GM23338 (cell line): ENCODE results near the gene NSMCE1. TPM values are rescaled to one million over a fixed set of nuclear protein-coding genes. Genes with fewer than 3 reads are reported as not detected.

Experiments
- ATAC-seq: fragments of 200-7000 bp; cut with Tn5 transposase; 3 replicates; pipeline ENCODE4 v1.9.1; 2020
- DNase-seq: peaks from one replicate; pipeline ENCODE4 v3.0.0-alpha.2; 2015; ENCODE audit warnings: low spot score
- H2AFZ ChIP-seq: fragments of 200-600 bp; sonication (generic); 2 replicates; pipeline ENCODE4 v1.8.0; 2016; ENCODE audit warnings: antibody characterized with exemption, mild to moderate bottlenecking, moderate library complexity
- H3F3A ChIP-seq: fragments of 200-600 bp; sonication (generic); replicated peaks from 2 replicates; pipeline ENCODE4 v1.8.0; 2017; ENCODE audit warnings: antibody characterized with exemption, mixed run types, low read depth
- H3K27ac ChIP-seq: fragments of 200-600 bp; sonication (generic); 2 replicates; pipeline ENCODE4 v1.6.1; 2016; ENCODE audit warnings: low read depth
- H3K27me3 ChIP-seq: fragments of 200-600 bp; sonication (generic); 2 replicates; pipeline ENCODE4 v1.8.0; 2016; ENCODE audit warnings: mild to moderate bottlenecking, mixed run types, moderate library complexity; ENCODE audit not compliant: insufficient read depth
- H3K36me3 ChIP-seq: fragments of 200-600 bp; sonication (generic); 2 replicates; pipeline ENCODE4 v1.8.0; 2016; ENCODE audit warnings: mild to moderate bottlenecking; ENCODE audit not compliant: insufficient read depth
- H3K4me1 ChIP-seq: fragments of 200-600 bp; sonication (generic); 2 replicates; pipeline ENCODE4 v1.8.0; 2016; ENCODE audit warnings: mild to moderate bottlenecking, moderate library complexity; ENCODE audit not compliant: insufficient read depth
- H3K4me2 ChIP-seq: fragments of 200-600 bp; sonication (generic); 2 replicates; pipeline ENCODE4 v1.7.1; 2017; ENCODE audit warnings: mixed run types
- H3K4me3 ChIP-seq: fragments of 200-600 bp; sonication (generic); 2 replicates; pipeline ENCODE4 v1.6.1; 2016; ENCODE audit warnings: mixed run types
- H3K79me2 ChIP-seq: fragments of 200-600 bp; sonication (generic); replicated peaks from 2 replicates; pipeline ENCODE4 v1.8.0; 2017; ENCODE audit warnings: mild to moderate bottlenecking; ENCODE audit not compliant: insufficient read depth
- H3K9me2 ChIP-seq: fragments of 200-600 bp; sonication (generic); 2 replicates; pipeline ENCODE4 v1.8.0; 2017; ENCODE audit not compliant: insufficient read depth
- H4K20me1 ChIP-seq: fragments of 200-600 bp; sonication (generic); replicated peaks from 2 replicates; pipeline ENCODE4 v1.8.0; 2017; ENCODE audit warnings: mild to moderate bottlenecking; ENCODE audit not compliant: insufficient read depth
- H3K27ac Mint-ChIP-seq: 2 replicates; pipeline ENCODE4 v1.8.0; 2020; ENCODE audit warnings: inconsistent platforms, mild to moderate bottlenecking, moderate library complexity, mixed read lengths
- H3K27me3 Mint-ChIP-seq: 3 replicates; pipeline ENCODE4 v1.8.0; 2022; ENCODE audit warnings: low read depth, mild to moderate bottlenecking, moderate library complexity, mixed read lengths, inconsistent platforms; ENCODE audit not compliant: insufficient read depth, poor library complexity
- H3K36me3 Mint-ChIP-seq: 3 replicates; pipeline ENCODE4 v1.8.0; 2021; ENCODE audit warnings: low read depth, mild to moderate bottlenecking, inconsistent platforms, moderate library complexity, mixed read lengths
- H3K4me1 Mint-ChIP-seq: 3 replicates; pipeline ENCODE4 v1.8.0; 2020; ENCODE audit warnings: mild to moderate bottlenecking, inconsistent platforms, mixed read lengths
- H3K4me3 Mint-ChIP-seq: 3 replicates; pipeline ENCODE4 v1.8.0; 2021; ENCODE audit warnings: moderate library complexity, mild to moderate bottlenecking, inconsistent platforms, mixed read lengths
- H3K9me3 Mint-ChIP-seq: 3 replicates; pipeline ENCODE4 v1.8.0; 2020; ENCODE audit warnings: moderate library complexity, mild to moderate bottlenecking, inconsistent platforms, mixed read lengths
- CREB1 ChIP-seq: fragments of 250-450 bp; sonication (Bioruptor Pico); IDR thresholded peaks from 2 replicates; pipeline ENCODE4 v1.5.0; 2020; ENCODE audit warnings: low read depth, mild to moderate bottlenecking, moderate library complexity
- EZH2 ChIP-seq: fragments of 200-600 bp; sonication (generic); IDR thresholded peaks from one replicate; pipeline ENCODE4 v1.8.0; 2017; ENCODE audit warnings: antibody characterized with exemption, mild to moderate bottlenecking, low read depth; ENCODE audit not compliant: unreplicated experiment
- EZH2phosphoT487 ChIP-seq: fragments of 200-600 bp; sonication (generic); IDR thresholded peaks from one replicate; pipeline ENCODE4 v1.8.1; 2018; ENCODE audit warnings: antibody characterized with exemption; ENCODE audit not compliant: unreplicated experiment
- JUNB ChIP-seq: IDR thresholded peaks from one replicate; pipeline ENCODE4 v1.6.1; 2016; ENCODE audit warnings: antibody characterized with exemption; ENCODE audit not compliant: unreplicated experiment
- NANOG ChIP-seq: IDR thresholded peaks from 2 replicates; pipeline ENCODE4 v1.6.1; 2016; ENCODE audit warnings: antibody characterized with exemption, borderline replicate concordance
- POLR2AphosphoS5 ChIP-seq: IDR thresholded peaks from 2 replicates; pipeline ENCODE4 v1.6.1; 2016; ENCODE audit warnings: antibody characterized with exemption, low read depth
- STAT1 ChIP-seq: IDR thresholded peaks from one replicate; pipeline ENCODE4 v1.6.1; 2016; ENCODE audit warnings: antibody characterized with exemption; ENCODE audit not compliant: unreplicated experiment
- ZNF114 ChIP-seq: fragments of 250-450 bp; sonication (Bioruptor Pico); IDR thresholded peaks from 2 replicates; pipeline ENCODE4 v1.5.0; 2020; ENCODE audit warnings: mild to moderate bottlenecking, moderate library complexity
- ZNF331 ChIP-seq: fragments of 250-450 bp; sonication (Bioruptor Pico); IDR thresholded peaks from 2 replicates; pipeline ENCODE4 v1.5.0; 2020; ENCODE audit warnings: low read depth, mild to moderate bottlenecking, moderate library complexity
- polyA plus RNA-seq: library from polyadenylated mRNA; unstranded; fragments of >200 nt; fragmentation: Nextera tagmentation; extraction: Ambion mirVana; gene quantifications from 2 replicates; pipeline ENCODE4 v1.2.1, GENCODE V29; 2016
- total RNA-seq: library from RNA; depleted of rRNA; stranded (reverse); fragments of >200 nt; shearing (Covaris generic); gene quantifications from 2 replicates; pipeline ENCODE4 v1.2.3, GENCODE V29; 2014
- TF ChIP-seq, protein P1 (sequence below): IDR thresholded peaks from 2 replicates; pipeline ENCODE4 v1.6.1; 2016; ENCODE audit warnings: antibody characterized with exemption
- TF ChIP-seq, protein P2 (sequence below): fragments of 250-450 bp; sonication (Bioruptor Pico); IDR thresholded peaks from 2 replicates; pipeline ENCODE4 v1.5.0; 2020; ENCODE audit warnings: mild to moderate bottlenecking, moderate library complexity
- TF ChIP-seq, protein P3 (sequence below): IDR thresholded peaks from one replicate; pipeline ENCODE4 v1.6.1; 2018; ENCODE audit warnings: antibody characterized with exemption; ENCODE audit not compliant: unreplicated experiment
- TF ChIP-seq, protein P4 (sequence below), 2 experiments: fragments of 200-600 bp in 1 of 2; sonication (generic) in 1 of 2; conservative IDR thresholded peaks; 2 replicates each; pipeline versions ENCODE4 v1.5.1 to v1.6.1; 2016 to 2017; ENCODE audit warnings: antibody characterized with exemption in 2 of 2, low read depth in 2 of 2, mild to moderate bottlenecking in 2 of 2, moderate library complexity in 1 of 2

Gene NSMCE1
- total and polyA plus RNA-seq, 2 experiments from 2014 or later, result 30.6 to 50.8 TPM

- Histone ChIP-seq H3K27me3 (no peaks in the 10 kb centered on the region), H3K27ac (no peak overlapping the region), H2AFZ (no peak overlapping the region), H3K4me3 (no peak overlapping the region), H3F3A (no peaks in the 10 kb centered on the region), H3K4me1 (no peaks in the 10 kb centered on the region), H3K9me2 (no peaks in the 10 kb centered on the region), H3K4me2 (no peak overlapping the region), H3K79me2 (no peaks in the 10 kb centered on the region), H4K20me1 (no peaks in the 10 kb centered on the region), H3K36me3 (no peaks in the 10 kb centered on the region)
- Mint-ChIP-seq H3K27me3 (peaks cover 3% of the 10 kb centered on the region), H3K27ac (no peak overlapping the region), H3K4me3 (no peak overlapping the region), H3K9me3 (no peaks in the 10 kb centered on the region), H3K4me1 (peaks cover 24% of the 10 kb centered on the region), H3K36me3 (no peaks in the 10 kb centered on the region)
- ATAC-seq (no peak), DNase-seq (no peak)
- TF ChIP-seq, protein P1, sequence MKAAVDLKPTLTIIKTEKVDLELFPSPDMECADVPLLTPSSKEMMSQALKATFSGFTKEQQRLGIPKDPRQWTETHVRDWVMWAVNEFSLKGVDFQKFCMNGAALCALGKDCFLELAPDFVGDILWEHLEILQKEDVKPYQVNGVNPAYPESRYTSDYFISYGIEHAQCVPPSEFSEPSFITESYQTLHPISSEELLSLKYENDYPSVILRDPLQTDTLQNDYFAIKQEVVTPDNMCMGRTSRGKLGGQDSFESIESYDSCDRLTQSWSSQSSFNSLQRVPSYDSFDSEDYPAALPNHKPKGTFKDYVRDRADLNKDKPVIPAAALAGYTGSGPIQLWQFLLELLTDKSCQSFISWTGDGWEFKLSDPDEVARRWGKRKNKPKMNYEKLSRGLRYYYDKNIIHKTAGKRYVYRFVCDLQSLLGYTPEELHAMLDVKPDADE, result no peak
- no peak for TF ChIP-seq ZNF114 (CRISPR knock-in tag)
- TF ChIP-seq, protein P2, sequence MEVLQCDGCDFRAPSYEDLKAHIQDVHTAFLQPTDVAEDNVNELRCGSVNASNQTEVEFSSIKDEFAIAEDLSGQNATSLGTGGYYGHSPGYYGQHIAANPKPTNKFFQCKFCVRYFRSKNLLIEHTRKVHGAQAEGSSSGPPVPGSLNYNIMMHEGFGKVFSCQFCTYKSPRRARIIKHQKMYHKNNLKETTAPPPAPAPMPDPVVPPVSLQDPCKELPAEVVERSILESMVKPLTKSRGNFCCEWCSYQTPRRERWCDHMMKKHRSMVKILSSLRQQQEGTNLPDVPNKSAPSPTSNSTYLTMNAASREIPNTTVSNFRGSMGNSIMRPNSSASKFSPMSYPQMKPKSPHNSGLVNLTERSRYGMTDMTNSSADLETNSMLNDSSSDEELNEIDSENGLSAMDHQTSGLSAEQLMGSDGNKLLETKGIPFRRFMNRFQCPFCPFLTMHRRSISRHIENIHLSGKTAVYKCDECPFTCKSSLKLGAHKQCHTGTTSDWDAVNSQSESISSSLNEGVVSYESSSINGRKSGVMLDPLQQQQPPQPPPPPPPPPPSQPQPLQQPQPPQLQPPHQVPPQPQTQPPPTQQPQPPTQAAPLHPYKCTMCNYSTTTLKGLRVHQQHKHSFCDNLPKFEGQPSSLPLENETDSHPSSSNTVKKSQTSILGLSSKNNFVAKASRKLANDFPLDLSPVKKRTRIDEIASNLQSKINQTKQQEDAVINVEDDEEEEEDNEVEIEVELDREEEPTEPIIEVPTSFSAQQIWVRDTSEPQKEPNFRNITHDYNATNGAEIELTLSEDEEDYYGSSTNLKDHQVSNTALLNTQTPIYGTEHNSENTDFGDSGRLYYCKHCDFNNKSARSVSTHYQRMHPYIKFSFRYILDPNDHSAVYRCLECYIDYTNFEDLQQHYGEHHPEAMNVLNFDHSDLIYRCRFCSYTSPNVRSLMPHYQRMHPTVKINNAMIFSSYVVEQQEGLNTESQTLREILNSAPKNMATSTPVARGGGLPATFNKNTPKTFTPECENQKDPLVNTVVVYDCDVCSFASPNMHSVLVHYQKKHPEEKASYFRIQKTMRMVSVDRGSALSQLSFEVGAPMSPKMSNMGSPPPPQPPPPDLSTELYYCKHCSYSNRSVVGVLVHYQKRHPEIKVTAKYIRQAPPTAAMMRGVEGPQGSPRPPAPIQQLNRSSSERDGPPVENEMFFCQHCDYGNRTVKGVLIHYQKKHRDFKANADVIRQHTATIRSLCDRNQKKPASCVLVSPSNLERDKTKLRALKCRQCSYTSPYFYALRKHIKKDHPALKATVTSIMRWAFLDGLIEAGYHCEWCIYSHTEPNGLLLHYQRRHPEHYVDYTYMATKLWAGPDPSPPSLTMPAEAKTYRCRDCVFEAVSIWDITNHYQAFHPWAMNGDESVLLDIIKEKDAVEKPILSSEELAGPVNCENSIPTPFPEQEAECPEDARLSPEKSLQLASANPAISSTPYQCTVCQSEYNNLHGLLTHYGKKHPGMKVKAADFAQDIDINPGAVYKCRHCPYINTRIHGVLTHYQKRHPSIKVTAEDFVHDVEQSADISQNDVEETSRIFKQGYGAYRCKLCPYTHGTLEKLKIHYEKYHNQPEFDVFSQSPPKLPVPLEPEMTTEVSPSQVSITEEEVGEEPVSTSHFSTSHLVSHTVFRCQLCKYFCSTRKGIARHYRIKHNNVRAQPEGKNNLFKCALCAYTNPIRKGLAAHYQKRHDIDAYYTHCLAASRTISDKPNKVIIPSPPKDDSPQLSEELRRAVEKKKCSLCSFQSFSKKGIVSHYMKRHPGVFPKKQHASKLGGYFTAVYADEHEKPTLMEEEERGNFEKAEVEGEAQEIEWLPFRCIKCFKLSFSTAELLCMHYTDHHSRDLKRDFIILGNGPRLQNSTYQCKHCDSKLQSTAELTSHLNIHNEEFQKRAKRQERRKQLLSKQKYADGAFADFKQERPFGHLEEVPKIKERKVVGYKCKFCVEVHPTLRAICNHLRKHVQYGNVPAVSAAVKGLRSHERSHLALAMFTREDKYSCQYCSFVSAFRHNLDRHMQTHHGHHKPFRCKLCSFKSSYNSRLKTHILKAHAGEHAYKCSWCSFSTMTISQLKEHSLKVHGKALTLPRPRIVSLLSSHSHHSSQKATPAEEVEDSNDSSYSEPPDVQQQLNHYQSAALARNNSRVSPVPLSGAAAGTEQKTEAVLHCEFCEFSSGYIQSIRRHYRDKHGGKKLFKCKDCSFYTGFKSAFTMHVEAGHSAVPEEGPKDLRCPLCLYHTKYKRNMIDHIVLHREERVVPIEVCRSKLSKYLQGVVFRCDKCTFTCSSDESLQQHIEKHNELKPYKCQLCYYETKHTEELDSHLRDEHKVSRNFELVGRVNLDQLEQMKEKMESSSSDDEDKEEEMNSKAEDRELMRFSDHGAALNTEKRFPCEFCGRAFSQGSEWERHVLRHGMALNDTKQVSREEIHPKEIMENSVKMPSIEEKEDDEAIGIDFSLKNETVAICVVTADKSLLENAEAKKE (CRISPR knock-in tag), result no peak
- TF ChIP-seq ZNF331 (CRISPR knock-in tag), result no peak
- TF ChIP-seq EZH2phosphoT487, result no peak
- TF ChIP-seq STAT1, result no peak
- TF ChIP-seq, protein P3, sequence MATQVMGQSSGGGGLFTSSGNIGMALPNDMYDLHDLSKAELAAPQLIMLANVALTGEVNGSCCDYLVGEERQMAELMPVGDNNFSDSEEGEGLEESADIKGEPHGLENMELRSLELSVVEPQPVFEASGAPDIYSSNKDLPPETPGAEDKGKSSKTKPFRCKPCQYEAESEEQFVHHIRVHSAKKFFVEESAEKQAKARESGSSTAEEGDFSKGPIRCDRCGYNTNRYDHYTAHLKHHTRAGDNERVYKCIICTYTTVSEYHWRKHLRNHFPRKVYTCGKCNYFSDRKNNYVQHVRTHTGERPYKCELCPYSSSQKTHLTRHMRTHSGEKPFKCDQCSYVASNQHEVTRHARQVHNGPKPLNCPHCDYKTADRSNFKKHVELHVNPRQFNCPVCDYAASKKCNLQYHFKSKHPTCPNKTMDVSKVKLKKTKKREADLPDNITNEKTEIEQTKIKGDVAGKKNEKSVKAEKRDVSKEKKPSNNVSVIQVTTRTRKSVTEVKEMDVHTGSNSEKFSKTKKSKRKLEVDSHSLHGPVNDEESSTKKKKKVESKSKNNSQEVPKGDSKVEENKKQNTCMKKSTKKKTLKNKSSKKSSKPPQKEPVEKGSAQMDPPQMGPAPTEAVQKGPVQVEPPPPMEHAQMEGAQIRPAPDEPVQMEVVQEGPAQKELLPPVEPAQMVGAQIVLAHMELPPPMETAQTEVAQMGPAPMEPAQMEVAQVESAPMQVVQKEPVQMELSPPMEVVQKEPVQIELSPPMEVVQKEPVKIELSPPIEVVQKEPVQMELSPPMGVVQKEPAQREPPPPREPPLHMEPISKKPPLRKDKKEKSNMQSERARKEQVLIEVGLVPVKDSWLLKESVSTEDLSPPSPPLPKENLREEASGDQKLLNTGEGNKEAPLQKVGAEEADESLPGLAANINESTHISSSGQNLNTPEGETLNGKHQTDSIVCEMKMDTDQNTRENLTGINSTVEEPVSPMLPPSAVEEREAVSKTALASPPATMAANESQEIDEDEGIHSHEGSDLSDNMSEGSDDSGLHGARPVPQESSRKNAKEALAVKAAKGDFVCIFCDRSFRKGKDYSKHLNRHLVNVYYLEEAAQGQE, result no peak
- no peak for TF ChIP-seq NANOG
- TF ChIP-seq EZH2, result no peak
- TF ChIP-seq JUNB, result no peak
- TF ChIP-seq POLR2AphosphoS5, result no peak
- TF ChIP-seq, protein P4, sequence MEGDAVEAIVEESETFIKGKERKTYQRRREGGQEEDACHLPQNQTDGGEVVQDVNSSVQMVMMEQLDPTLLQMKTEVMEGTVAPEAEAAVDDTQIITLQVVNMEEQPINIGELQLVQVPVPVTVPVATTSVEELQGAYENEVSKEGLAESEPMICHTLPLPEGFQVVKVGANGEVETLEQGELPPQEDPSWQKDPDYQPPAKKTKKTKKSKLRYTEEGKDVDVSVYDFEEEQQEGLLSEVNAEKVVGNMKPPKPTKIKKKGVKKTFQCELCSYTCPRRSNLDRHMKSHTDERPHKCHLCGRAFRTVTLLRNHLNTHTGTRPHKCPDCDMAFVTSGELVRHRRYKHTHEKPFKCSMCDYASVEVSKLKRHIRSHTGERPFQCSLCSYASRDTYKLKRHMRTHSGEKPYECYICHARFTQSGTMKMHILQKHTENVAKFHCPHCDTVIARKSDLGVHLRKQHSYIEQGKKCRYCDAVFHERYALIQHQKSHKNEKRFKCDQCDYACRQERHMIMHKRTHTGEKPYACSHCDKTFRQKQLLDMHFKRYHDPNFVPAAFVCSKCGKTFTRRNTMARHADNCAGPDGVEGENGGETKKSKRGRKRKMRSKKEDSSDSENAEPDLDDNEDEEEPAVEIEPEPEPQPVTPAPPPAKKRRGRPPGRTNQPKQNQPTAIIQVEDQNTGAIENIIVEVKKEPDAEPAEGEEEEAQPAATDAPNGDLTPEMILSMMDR (conservative IDR thresholded peaks at IDR 0.05; ENCODE audit: low read depth in 2 of 2), result no peak
- TF ChIP-seq CREB1, result no peak
Observed at GRCh38 chr16:27233731-27234130, 34.8 kb downstream of the NSMCE1 start.
